GM19455 (cell line): ENCODE measurements around the gene PCDHGB7.
"Not testable (repeated sequence)": the region's sequence is repeated elsewhere in the genome, so short reads cannot be mapped to it uniquely, and the experiment has no call there.

Experiments used
- ATAC-seq: cut with Tn5 transposase; IDR thresholded peaks from one replicate; pipeline ENCODE4 v1.9.1; 2021; ENCODE audit not compliant: unreplicated experiment

PCDHGB7 gene

GRCh38 chr5:141422742-141423291 is 5.3 kb downstream of the PCDHGB7 start:
- ATAC-seq = no peak

- ATAC-seq = no peak
Measured at GRCh38 chr5:141427783-141428426, 10.4 kb downstream of the PCDHGB7 start.

GRCh38 chr5:141430332-141431113 is 13.0 kb downstream of the PCDHGB7 start, which contains the start of gene PCDHGA12:
TSS of gene PCDHGA12 (plus strand) at chr5:141430507. CDS start at chr5:141430760, 253 bp downstream.
- ATAC-seq = peak; percentile 89

GRCh38 chr5:141431286-141431685 is 13.8 kb downstream of the PCDHGB7 start:
- peak; percentile 54 for ATAC-seq

- not testable (repeated sequence) for ATAC-seq
Measured at GRCh38 chr5:141432308-141432707, 14.8 kb downstream of the PCDHGB7 start.

GRCh38 chr5:141432726-141433125 is 15.2 kb downstream of the PCDHGB7 start:
- not testable (repeated sequence) for ATAC-seq

- ATAC-seq = no peak
Measured at GRCh38 chr5:141434006-141434405, 16.5 kb downstream of the PCDHGB7 start.

GRCh38 chr5:141437221-141437620 is 19.7 kb downstream of the PCDHGB7 start:
- no peak for ATAC-seq

GRCh38 chr5:141439411-141440141 is 22.1 kb downstream of the PCDHGB7 start:
- no peak for ATAC-seq

GRCh38 chr5:141440341-141440740 is 22.9 kb downstream of the PCDHGB7 start:
- ATAC-seq = no peak

GRCh38 chr5:141441571-141442170 is 24.2 kb downstream of the PCDHGB7 start:
- ATAC-seq = no peak

- ATAC-seq = no peak
Measured at GRCh38 chr5:141465351-141465750, 47.9 kb downstream of the PCDHGB7 start.
